KMS-11 (cell line): Measurements from ENCODE around the gene CCDC127.
A peak's percentile ranks its signal among the peaks of the same experiment; 100 is the strongest.

Experiments
- H2AFZ ChIP-seq: fragments of 200-600 bp; sonication (generic); 2 replicates; pipeline ENCODE4 v1.6.1; 2016; ENCODE audit warnings: antibody characterized with exemption, mixed run types, low read depth
- H3K27ac ChIP-seq: fragments of 200-600 bp; sonication (generic); 2 replicates; pipeline ENCODE4 v1.6.1; 2016; ENCODE audit warnings: mild to moderate bottlenecking, mixed run types
- H3K27me3 ChIP-seq: fragments of 200-600 bp; sonication (generic); 2 replicates; pipeline ENCODE4 v1.6.1; 2017; ENCODE audit warnings: mild to moderate bottlenecking, low read depth, mixed run types, moderate library complexity; ENCODE audit not compliant: insufficient read depth
- H3K36me3 ChIP-seq: fragments of 200-600 bp; sonication (generic); 2 replicates; pipeline ENCODE4 v1.6.1; 2017; ENCODE audit warnings: mild to moderate bottlenecking, mixed run types; ENCODE audit not compliant: insufficient read depth
- H3K4me1 ChIP-seq: fragments of 200-600 bp; sonication (generic); 2 replicates; pipeline ENCODE4 v1.6.1; 2016; ENCODE audit warnings: mild to moderate bottlenecking, low read depth, mixed run types; ENCODE audit not compliant: poor library complexity, severe bottlenecking
- H3K4me2 ChIP-seq: fragments of 200-600 bp; sonication (generic); 2 replicates; pipeline ENCODE4 v1.7.0; 2016; ENCODE audit warnings: mild to moderate bottlenecking, mixed run types
- H3K4me3 ChIP-seq: fragments of 200-600 bp; sonication (generic); IDR thresholded peaks from 2 replicates; pipeline ENCODE4 v1.6.1; 2017; ENCODE audit warnings: low read depth, low read length, mixed read lengths; ENCODE audit not compliant: insufficient read depth
- H3K79me2 ChIP-seq: fragments of 200-600 bp; sonication (generic); 2 replicates; pipeline ENCODE4 v1.6.1; 2016; ENCODE audit warnings: low read depth, mixed run types; ENCODE audit not compliant: insufficient read depth
- H3K9ac ChIP-seq: fragments of 200-600 bp; sonication (generic); 2 replicates; pipeline ENCODE4 v1.6.1; 2016; ENCODE audit warnings: mild to moderate bottlenecking, mixed run types
- H4K20me1 ChIP-seq: fragments of 200-600 bp; sonication (generic); 2 replicates; pipeline ENCODE4 v1.6.1; 2016; ENCODE audit warnings: mild to moderate bottlenecking, mixed run types; ENCODE audit not compliant: insufficient read depth
- CTCF ChIP-seq: fragments of 200-600 bp; sonication (generic); conservative IDR thresholded peaks from 2 replicates; pipeline ENCODE4 v1.6.1; 2017; ENCODE audit warnings: low read depth, mild to moderate bottlenecking, antibody characterized with exemption, low read length, moderate library complexity, mixed read lengths

The CCDC127 gene

GRCh38 chr5:189486-189885 is 28.5 kb downstream of the CCDC127 start:
- H3K9ac ChIP-seq = peak overlapping the region; percentile 73; the same call in 1 of the 2 replicates
- H3K36me3 ChIP-seq = no peaks in the 10 kb centered on the region; the same call in 1 of the 2 replicates

DNA sequence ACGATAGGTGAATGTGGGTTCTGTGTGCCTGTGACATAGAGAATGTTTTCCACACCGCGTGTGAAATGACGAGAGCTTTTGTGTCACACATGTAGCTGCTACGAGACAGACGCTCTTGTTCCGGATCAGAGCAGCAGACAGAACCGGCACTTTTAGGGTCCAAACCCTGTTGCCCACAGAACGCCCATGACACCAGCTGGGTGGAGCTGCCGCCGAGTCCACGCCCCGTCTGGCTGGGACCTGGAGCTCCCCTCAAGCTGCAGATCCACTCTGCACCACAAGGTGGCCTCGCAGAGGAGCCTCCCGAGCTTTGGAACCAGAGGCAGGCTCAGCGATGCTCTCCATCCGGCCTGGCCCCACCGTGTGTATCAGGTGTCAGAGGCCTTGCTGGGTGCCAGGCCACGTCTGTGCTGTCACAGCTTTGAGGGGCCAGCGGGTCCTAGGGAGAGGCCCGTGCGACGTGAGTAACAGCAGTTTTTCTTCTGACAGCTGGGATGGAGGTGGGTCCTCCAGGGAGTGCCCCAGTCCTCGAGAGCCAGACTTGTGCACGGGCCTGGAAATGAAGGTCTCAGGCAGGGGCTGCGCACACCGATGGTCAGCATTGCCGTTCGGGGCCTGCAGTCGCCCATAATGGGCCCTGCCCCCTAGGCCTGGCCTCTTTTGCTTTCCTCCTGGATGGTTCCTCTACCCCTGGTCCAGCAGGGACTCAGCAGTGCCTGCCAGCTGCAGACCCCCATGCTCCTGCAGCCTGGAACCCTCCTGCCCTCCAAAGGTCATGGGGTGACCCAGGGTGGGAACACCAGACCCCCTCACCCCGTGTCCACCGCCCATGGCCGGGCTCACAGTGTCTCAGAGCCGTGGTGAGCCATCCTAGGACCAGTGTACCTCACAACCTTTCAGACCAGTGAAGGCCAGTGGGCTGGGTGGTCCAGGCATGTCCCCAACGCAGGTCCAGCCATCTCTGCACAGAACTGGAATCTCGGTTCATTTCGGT is 29.2 kb downstream of the CCDC127 start:
- Histone ChIP-seq H4K20me1 (no peaks in the 10 kb centered on the region), H2AFZ (peak overlapping the region; percentile 76), H3K4me1 (peaks cover 54% of the 10 kb centered on the region), H3K4me3 (no peak overlapping the region), H3K36me3 (no peaks in the 10 kb centered on the region), H3K4me2 (peak overlapping the region; percentile 99), H3K27me3 (no peaks in the 10 kb centered on the region), H3K9ac (peak overlapping the region; percentile 14; the same call in 1 of the 2 replicates), H3K27ac (peak overlapping the region; percentile 86; the same call in 1 of the 2 replicates), H3K79me2 (peaks cover 30% of the 10 kb centered on the region)
- TF ChIP-seq CTCF = peak; percentile 95

More at GRCh38 chr5:189486-189885, 28.5 kb downstream of the CCDC127 start:
- peaks cover 54% of the 10 kb centered on the region for H3K4me1 ChIP-seq
- H3K27ac ChIP-seq = peak overlapping the region; percentile 86
- H3K4me3 ChIP-seq = no peak overlapping the region
- peaks cover 37% of the 10 kb centered on the region for H3K79me2 ChIP-seq
- no peaks in the 10 kb centered on the region for H3K27me3 ChIP-seq
- H3K4me2 ChIP-seq = peak overlapping the region; percentile 99
- no peaks in the 10 kb centered on the region for H4K20me1 ChIP-seq
- TF ChIP-seq CTCF = no peak
- no peak overlapping the region for H2AFZ ChIP-seq

GRCh38 chr5:187617-188451 is 30.1 kb downstream of the CCDC127 start:
- Histone ChIP-seq H3K9ac (peak overlapping the region; percentile 14; the same call in 1 of the 2 replicates), H3K27me3 (no peaks in the 10 kb centered on the region), H4K20me1 (no peaks in the 10 kb centered on the region), H3K4me2 (peak overlapping the region; percentile 99), H3K27ac (no peak overlapping the region), H3K79me2 (peaks cover 20% of the 10 kb centered on the region), H3K4me3 (no peak overlapping the region), H3K36me3 (no peaks in the 10 kb centered on the region), H3K4me1 (peaks cover 54% of the 10 kb centered on the region), H2AFZ (peak overlapping the region; percentile 76)
- no peak for TF ChIP-seq CTCF

DNA sequence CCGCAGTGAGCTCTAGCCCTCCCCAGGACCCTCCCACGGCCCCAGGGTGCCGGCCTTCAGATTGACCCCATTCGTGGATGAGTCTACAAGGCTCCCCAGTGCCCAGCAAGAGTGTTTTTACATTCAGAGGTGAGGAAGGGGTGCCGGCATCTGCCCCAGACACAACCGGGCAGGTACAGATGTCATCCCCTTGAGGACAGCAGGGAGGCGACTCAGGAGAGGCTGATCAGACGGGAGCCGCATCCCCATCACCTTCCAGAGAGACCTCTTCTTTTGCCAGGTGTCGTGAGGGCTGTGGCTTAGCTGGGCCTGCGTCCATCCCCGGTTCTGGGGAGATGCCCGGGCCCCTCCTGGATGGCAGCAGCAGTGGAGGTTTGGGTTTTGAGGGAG is 30.9 kb downstream of the CCDC127 start:
- H2AFZ ChIP-seq = no peak overlapping the region
- H3K4me1 ChIP-seq = peaks cover 46% of the 10 kb centered on the region
- no peaks in the 10 kb centered on the region for H3K36me3 ChIP-seq
- no peaks in the 10 kb centered on the region for H3K27me3 ChIP-seq
- no peak overlapping the region for H3K27ac ChIP-seq
- H3K79me2 ChIP-seq = peaks cover 12% of the 10 kb centered on the region
- H3K4me3 ChIP-seq = no peak overlapping the region
- no peaks in the 10 kb centered on the region for H4K20me1 ChIP-seq
- no peak overlapping the region for H3K9ac ChIP-seq
- no peak for TF ChIP-seq CTCF
- no peak overlapping the region for H3K4me2 ChIP-seq
